A549 (cell line): ENCODE data around the gene SIRPA.

ENCODE experiments used
- CTCF ChIP-seq: fragments of >200 bp; sonication (Bioruptor Twin); formaldehyde crosslinking; IDR thresholded peaks from 3 replicates; pipeline ENCODE4 v1.5.1; 2016
- NPAS2 ChIP-seq: fragments of 250-450 bp; sonication (Bioruptor Pico); IDR thresholded peaks from 2 replicates; pipeline ENCODE4 v1.8.0; 2022; ENCODE audit warnings: mild to moderate bottlenecking, moderate library complexity, borderline replicate concordance
- RCOR1 ChIP-seq: fragments of 150-350 bp; IDR thresholded peaks from 2 replicates; pipeline ENCODE4 v1.6.1; 2014; ENCODE audit warnings: antibody characterized with exemption, low read length, low read depth
- REST ChIP-seq: fragments of 200-600 bp; sonication (generic); IDR thresholded peaks from 2 replicates; pipeline ENCODE4 v1.6.1; 2016; ENCODE audit warnings: antibody characterized with exemption, mild to moderate bottlenecking, moderate library complexity

GRCh38 chr20:1896484-1897258 is 1.5 kb downstream of the SIRPA start:
- no peak for TF ChIP-seq NPAS2 (CRISPR knock-in tag)
- TF ChIP-seq REST, result no peak
- TF ChIP-seq CTCF, result no peak
- no peak for TF ChIP-seq RCOR1
